EH (cell line): ENCODE data around the gene CKLF.
"Not testable (repeated sequence)": the region's sequence is repeated elsewhere in the genome, so short reads cannot be mapped to it uniquely, and the experiment has no call there.

Experiments used
- DNase-seq: peaks from one replicate; pipeline ENCODE4 v3.0.0-alpha.2; 2015; ENCODE audit warnings: low read depth

The CKLF gene

GRCh38 chr16:66569131-66569530, 16.8 kb downstream of the CKLF start:
- DNase-seq, result peak; percentile 72

GRCh38 chr16:66569827-66570405, 17.5 kb downstream of the CKLF start:
- DNase-seq, result peak; percentile 68

GRCh38 chr16:66572356-66572755, 20.0 kb downstream of the CKLF start:
- DNase-seq, result no peak

GRCh38 chr16:66574081-66574480, 21.7 kb downstream of the CKLF start:
- no peak for DNase-seq

- no peak for DNase-seq
Observed at GRCh38 chr16:66574531-66574930, 22.2 kb downstream of the CKLF start.

GRCh38 chr16:66575060-66575459, 22.7 kb downstream of the CKLF start:
- DNase-seq, result no peak

- no peak for DNase-seq
Observed at GRCh38 chr16:66576296-66576695, 23.9 kb downstream of the CKLF start.

- DNase-seq, result no peak
Observed at GRCh38 chr16:66578651-66579531, 26.5 kb downstream of the CKLF start, which contains the start of gene CMTM2. Gene CMTM2 (plus strand): TSS chr16:66579463. CDS start chr16:66579608, 145 bp downstream.

- peak; percentile 83 for DNase-seq
Observed at GRCh38 chr16:66580605-66581209, 28.3 kb downstream of the CKLF start.

GRCh38 chr16:66581246-66581952, 29.0 kb downstream of the CKLF start:
- DNase-seq, result no peak

- no peak for DNase-seq
Observed at GRCh38 chr16:66585481-66586239, 33.3 kb downstream of the CKLF start.

GRCh38 chr16:66587881-66588600, 35.7 kb downstream of the CKLF start:
- no peak for DNase-seq

- peak; percentile 37 for DNase-seq
Observed at GRCh38 chr16:66588981-66589713, 36.8 kb downstream of the CKLF start.

- no peak for DNase-seq
Observed at GRCh38 chr16:66590322-66590721, 37.9 kb downstream of the CKLF start.

- no peak for DNase-seq
Observed at GRCh38 chr16:66591018-66591417, 38.6 kb downstream of the CKLF start.

GRCh38 chr16:66592241-66592640, 39.9 kb downstream of the CKLF start:
- no peak for DNase-seq

GRCh38 chr16:66592814-66593213, 40.4 kb downstream of the CKLF start:
- no peak for DNase-seq

- DNase-seq, result no peak
Observed at GRCh38 chr16:66594739-66595138, 42.4 kb downstream of the CKLF start.

- DNase-seq, result not testable (repeated sequence)
Observed at GRCh38 chr16:66596559-66596958, 44.2 kb downstream of the CKLF start.
